ENCODE results near the gene TTC1. TPM values are rescaled to one million over a fixed set of nuclear protein-coding genes. Genes with fewer than 3 reads are reported as not detected.

The TTC1 gene
- total and polyA plus RNA-seq, 2 of the 8 experiments (the other 6 are each of a cell fraction or from before 2014, with no cell fraction given), result 25.1 to 63.9 TPM

DNA sequence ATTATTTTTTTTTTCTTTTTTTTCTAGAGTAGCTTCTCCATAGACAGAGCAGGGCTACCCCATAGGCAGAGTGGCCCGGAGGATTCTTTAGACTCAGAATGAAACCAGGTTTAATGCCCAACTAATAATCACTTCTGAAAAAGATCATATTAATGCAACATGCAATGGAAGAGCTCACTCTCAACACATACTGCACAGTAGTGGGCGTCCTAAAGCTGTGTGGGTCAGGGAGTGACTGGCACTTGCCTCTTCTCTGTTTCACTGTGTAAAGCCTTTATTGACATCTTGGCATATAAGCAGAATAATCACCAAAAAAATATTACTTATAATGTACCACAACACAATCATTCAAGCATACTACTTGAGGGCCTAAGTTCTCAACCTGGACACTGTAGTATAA is 99.2 kb downstream of the TTC1 start:
- ChIA-PET POLR2A (ENCODE audit: partially characterized antibody) (interaction anchor here (0.7 to 3.2 kb wide), 6 partner anchors 8 to 52 kb away, joined by 3 to 9 read pairs (median 4); partner anchors contain the start of gene PWWP2A), CTCF (ENCODE audit: partially characterized antibody) (interaction anchor here (0.6 to 3.2 kb wide), 6 partner anchors 8 to 103 kb away, joined by 3 to 13 read pairs (median 4); no protein-coding TSS in a partner anchor)
- Histone ChIP-seq H2BK120ac (replicated peaks; ENCODE audit: low read depth, low read length) (no peak overlapping the region), H3K23me2 (ENCODE audit: low read depth, low read length) (no peaks in the 10 kb centered on the region), H2BK12ac (ENCODE audit: low read depth, low read length) (no peak overlapping the region), H3K4ac (replicated peaks; ENCODE audit: insufficient read length, low read depth, low read length) (no peak overlapping the region), H2AK5ac (ENCODE audit: low read depth, low read length) (no peak overlapping the region), H4K5ac (ENCODE audit: insufficient read length, low read depth, low read length) (no peak overlapping the region), H3K27me3 (replicated peaks in 1 of 4; ENCODE audit: control insufficient read depth in 3 of 4, extremely low read depth in 1 of 4, insufficient read depth in 3 of 4, low read length in 3 of 4) (no peaks in the 10 kb centered on the region), H3K9ac (replicated peaks in 1 of 4; ENCODE audit: extremely low read depth in 1 of 4, low read depth in 3 of 4, low read length in 3 of 4) (no peak overlapping the region), H2BK5ac (ENCODE audit: low read depth, low read length) (no peak overlapping the region), H4K91ac (replicated peaks; ENCODE audit: insufficient read length, low read length) (no peak overlapping the region), H3K14ac (ENCODE audit: insufficient read length) (no peak overlapping the region), H3K9me3 (ENCODE audit: insufficient read depth in 2 of 2, low read depth in 1 of 2, low read length in 1 of 2) (no peaks in the 10 kb centered on the region), H3K23ac (ENCODE audit: insufficient read length) (no peak overlapping the region), H2BK20ac (ENCODE audit: low read length) (no peak overlapping the region), H3K79me2 (ENCODE audit: control insufficient read depth in 1 of 2, insufficient read depth in 2 of 2, low read length in 2 of 2) (peaks cover 0 to 94% of the 10 kb centered on the region in 2 experiments; a peak in 3 of 4 replicates), H3K4me3 (ENCODE audit: extremely low read depth in 1 of 4, insufficient read depth in 2 of 4, low read depth in 3 of 4, low read length in 4 of 4) (no peak overlapping the region), H3K27ac (ENCODE audit: low read depth, low read length) (no peak overlapping the region), H4K8ac (ENCODE audit: extremely low read depth, insufficient read depth, low read length) (no peak overlapping the region), H3K4me2 (ENCODE audit: insufficient read depth in 1 of 2, low read depth in 2 of 2, low read length in 2 of 2) (no peak overlapping the region), H4K20me1 (replicated peaks in 1 of 2; ENCODE audit: control insufficient read depth in 1 of 2, insufficient read depth in 2 of 2, low read length in 2 of 2) (peaks cover 0 to 4% of the 10 kb centered on the region in 2 experiments), H3K4me1 (replicated peaks in 1 of 4; ENCODE audit: control insufficient read depth in 3 of 4, insufficient read depth in 4 of 4, low read length in 3 of 4) (no peaks in the 10 kb centered on the region; a peak in 1 of 7 replicates), H3K56ac (replicated peaks; ENCODE audit: insufficient read length, low read depth, low read length) (no peak overlapping the region), H2BK15ac (ENCODE audit: low read length) (no peak overlapping the region), H3K36me3 (ENCODE audit: control insufficient read depth in 2 of 4, insufficient read depth in 4 of 4, low read length in 3 of 4) (peaks cover 4 to 43% (median 24%) of the 10 kb centered on the region in 4 experiments; a peak in 7 of 8 replicates), H2AFZ (ENCODE audit: low read length) (no peak overlapping the region), H3K79me1 (ENCODE audit: low read depth, low read length) (no peaks in the 10 kb centered on the region; the same call in 1 of the 2 replicates), H3K18ac (ENCODE audit: extremely low read depth, low read length) (no peak overlapping the region)
- TF ChIP-seq, protein P1, sequence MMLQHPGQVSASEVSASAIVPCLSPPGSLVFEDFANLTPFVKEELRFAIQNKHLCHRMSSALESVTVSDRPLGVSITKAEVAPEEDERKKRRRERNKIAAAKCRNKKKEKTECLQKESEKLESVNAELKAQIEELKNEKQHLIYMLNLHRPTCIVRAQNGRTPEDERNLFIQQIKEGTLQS (IDR thresholded peaks at IDR 0.05; ENCODE audit: insufficient read depth, low read depth, low read length), result no peak
- TF ChIP-seq TCF12 (IDR thresholded peaks at IDR 0.05; ENCODE audit: low read depth, low read length), result no peak
- TF ChIP-seq, protein P2, sequence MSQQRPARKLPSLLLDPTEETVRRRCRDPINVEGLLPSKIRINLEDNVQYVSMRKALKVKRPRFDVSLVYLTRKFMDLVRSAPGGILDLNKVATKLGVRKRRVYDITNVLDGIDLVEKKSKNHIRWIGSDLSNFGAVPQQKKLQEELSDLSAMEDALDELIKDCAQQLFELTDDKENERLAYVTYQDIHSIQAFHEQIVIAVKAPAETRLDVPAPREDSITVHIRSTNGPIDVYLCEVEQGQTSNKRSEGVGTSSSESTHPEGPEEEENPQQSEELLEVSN (IDR thresholded peaks at IDR 0.05), result no peak
- TF ChIP-seq GABPA (IDR thresholded peaks at IDR 0.05; ENCODE audit: borderline replicate concordance, insufficient read depth, low read length), result no peak
- TF ChIP-seq KDM1A (IDR thresholded peaks at IDR 0.05; ENCODE audit: borderline replicate concordance, low read length), result no peak
- TF ChIP-seq FOSL1 (IDR thresholded peaks at IDR 0.05; ENCODE audit: insufficient read depth, low read depth, low read length), result no peak
- no peak for TF ChIP-seq HDAC2 (IDR thresholded peaks at IDR 0.05; ENCODE audit: borderline replicate concordance in 1 of 2, low read depth in 2 of 2, low read length in 2 of 2)
- TF ChIP-seq ZNF274 (IDR thresholded peaks at IDR 0.05; ENCODE audit: borderline replicate concordance, extremely low read depth, low read length), result no peak
- no peak for TF ChIP-seq RBBP5 (IDR thresholded peaks at IDR 0.05; ENCODE audit: borderline replicate concordance, low read depth, low read length)
- TF ChIP-seq SRF (IDR thresholded peaks at IDR 0.05; ENCODE audit: low read depth, low read length), result no peak
- 87% methylated on average over 2 of the region's 2 CpGs; no CpG with 5 or more reads in 1 of the 2 experiments for WGBS, 2 experiments (ENCODE audit: extremely low coverage in 1 of 2, insufficient coverage in 1 of 2, insufficient read length in 1 of 2, insufficient replicate concordance in 2 of 2, low coverage in 1 of 2, low lambda C conversion rate in 2 of 2, missing lambda C conversion rate in 1 of 2)
- FAIRE-seq, result no peak
- no peak for DNase-seq (ENCODE audit: low read depth in 1 of 2, low spot score in 2 of 2)

Data from H1 (cell line).